ENCODE measurements around the gene LDLRAD4.
"Not testable (repeated sequence)": the region's sequence is repeated elsewhere in the genome, so short reads cannot be mapped to it uniquely, and the experiment has no call there.

Gene LDLRAD4

GRCh38 chr18:13455471-13455870 lies 236.9 kb downstream of the LDLRAD4 start:
- no peak for DNase-seq

GRCh38 chr18:13455960-13456481 lies 237.5 kb downstream of the LDLRAD4 start:
- DNase-seq, result no peak

GRCh38 chr18:13456736-13457271 lies 238.2 kb downstream of the LDLRAD4 start:
- no peak for DNase-seq

- no peak for DNase-seq
Observed at GRCh38 chr18:13457327-13457726, 238.8 kb downstream of the LDLRAD4 start.

- DNase-seq, result no peak
Observed at GRCh38 chr18:13460946-13461345, 242.4 kb downstream of the LDLRAD4 start.

- no peak for DNase-seq
Observed at GRCh38 chr18:13461469-13461868, 242.9 kb downstream of the LDLRAD4 start.

- no peak for DNase-seq
Observed at GRCh38 chr18:13461936-13462335, 243.4 kb downstream of the LDLRAD4 start.

GRCh38 chr18:13462686-13463085 lies 244.1 kb downstream of the LDLRAD4 start:
- DNase-seq, result no peak

- DNase-seq, result no peak
Observed at GRCh38 chr18:13463526-13464210, 245.1 kb downstream of the LDLRAD4 start.

GRCh38 chr18:13464432-13465123 lies 246.0 kb downstream of the LDLRAD4 start:
- no peak for DNase-seq

GRCh38 chr18:13465124-13465446 lies 246.5 kb downstream of the LDLRAD4 start:
- no peak for DNase-seq

- DNase-seq, result no peak
Observed at GRCh38 chr18:13465476-13465875, 246.9 kb downstream of the LDLRAD4 start.

GRCh38 chr18:13470516-13471197 lies 252.1 kb downstream of the LDLRAD4 start:
- DNase-seq, result no peak

- DNase-seq, result no peak
Observed at GRCh38 chr18:13471198-13471845, 252.8 kb downstream of the LDLRAD4 start.

- no peak for DNase-seq
Observed at GRCh38 chr18:13471971-13472628, 253.5 kb downstream of the LDLRAD4 start.

- no peak for DNase-seq
Observed at GRCh38 chr18:13473751-13474150, 255.2 kb downstream of the LDLRAD4 start.

GRCh38 chr18:13474336-13474735 lies 255.8 kb downstream of the LDLRAD4 start:
- no peak for DNase-seq

GRCh38 chr18:13474907-13475545 lies 256.5 kb downstream of the LDLRAD4 start:
- DNase-seq, result no peak

GRCh38 chr18:13476312-13476711 lies 257.8 kb downstream of the LDLRAD4 start:
- DNase-seq, result not testable (repeated sequence)

- no peak for DNase-seq
Observed at GRCh38 chr18:13477147-13477683, 258.7 kb downstream of the LDLRAD4 start.

- DNase-seq, result no peak
Observed at GRCh38 chr18:13480571-13481255, 262.2 kb downstream of the LDLRAD4 start.

All from DMS 273 treated with DMSO at 0.1 percent for 48 hours (cell line).